ENCODE measurements around the gene TBC1D21.

TBC1D21 gene
- long read RNA-seq, donor 1 = 0 reads
- long read RNA-seq, donor 2 = 0 reads
- long read RNA-seq, donor 3 = 0 reads
- long read RNA-seq, donor 4 = 0 reads
- long read RNA-seq, donor 5 = 0 reads
- long read RNA-seq, donor 6 = 0 reads
- long read RNA-seq, donor 7 = 0 reads
- long read RNA-seq, donor 8 = 0 reads

GRCh38 chr15:73873456-73873855 lies at the start of gene TBC1D21:
Gene TBC1D21 (plus strand): TSS chr15:73873564. CDS start chr15:73873710, 146 bp downstream.
- no peak for DNase-seq

DNA sequence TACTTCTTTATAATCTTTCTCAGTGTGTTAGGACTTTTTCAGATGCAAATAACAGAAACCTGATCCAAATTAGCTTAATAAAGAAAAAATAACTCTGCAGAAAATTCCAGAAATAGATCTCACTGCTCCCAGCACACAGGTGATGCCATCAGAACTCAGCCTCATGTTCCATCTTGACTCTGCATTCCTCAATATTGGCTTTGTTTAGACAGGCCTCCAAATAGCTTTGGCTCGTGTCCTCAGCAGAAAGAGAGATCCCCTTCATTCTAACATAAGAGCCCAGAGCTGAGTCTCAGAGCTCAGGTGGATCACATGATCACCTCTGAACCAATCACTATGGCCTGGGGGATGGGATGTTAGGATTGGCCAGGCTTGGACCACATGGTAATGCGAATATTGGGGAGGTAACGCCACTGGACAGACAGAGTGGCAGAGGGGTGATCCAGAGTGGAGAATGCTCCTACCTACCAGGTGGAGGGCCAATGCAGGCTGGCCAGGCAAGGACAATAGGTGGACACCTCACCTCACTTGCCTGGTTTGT lies 46.6 kb upstream of the TBC1D21 start:
- no peak for DNase-seq

GRCh38 chr15:73829523-73829922 lies 43.8 kb upstream of the TBC1D21 start:
- DNase-seq = no peak

GRCh38 chr15:73832657-73833056 lies 40.7 kb upstream of the TBC1D21 start:
- no peak for DNase-seq

DNA sequence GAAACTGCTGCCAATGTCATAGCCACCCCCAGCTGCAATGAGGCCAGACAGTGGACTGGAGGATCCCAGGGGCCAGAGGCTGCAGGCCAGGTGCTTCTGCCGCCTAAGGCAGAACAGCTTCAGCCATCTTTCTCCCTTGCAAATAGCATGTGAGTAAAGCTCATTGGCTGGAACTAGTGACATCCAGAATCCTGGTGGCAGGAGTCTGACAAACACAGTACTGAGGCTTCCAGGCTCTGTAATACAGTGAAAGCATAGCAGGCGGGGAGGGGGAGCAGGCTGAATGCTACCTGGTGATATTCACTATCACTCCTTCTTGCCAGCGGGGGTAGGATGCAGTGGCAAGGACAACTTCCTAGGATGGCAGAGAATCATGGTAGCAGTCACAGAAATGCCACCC lies 36.5 kb upstream of the TBC1D21 start:
- DNase-seq = no peak

GRCh38 chr15:73838831-73839426 lies 34.4 kb upstream of the TBC1D21 start:
- no peak for DNase-seq

- DNase-seq = no peak
Measured at GRCh38 chr15:73839699-73840377, 33.5 kb upstream of the TBC1D21 start.

- no peak for DNase-seq
Measured at GRCh38 chr15:73840771-73841170, 32.6 kb upstream of the TBC1D21 start.

- no peak for DNase-seq
Measured at GRCh38 chr15:73841756-73842725, 31.3 kb upstream of the TBC1D21 start.

DNA sequence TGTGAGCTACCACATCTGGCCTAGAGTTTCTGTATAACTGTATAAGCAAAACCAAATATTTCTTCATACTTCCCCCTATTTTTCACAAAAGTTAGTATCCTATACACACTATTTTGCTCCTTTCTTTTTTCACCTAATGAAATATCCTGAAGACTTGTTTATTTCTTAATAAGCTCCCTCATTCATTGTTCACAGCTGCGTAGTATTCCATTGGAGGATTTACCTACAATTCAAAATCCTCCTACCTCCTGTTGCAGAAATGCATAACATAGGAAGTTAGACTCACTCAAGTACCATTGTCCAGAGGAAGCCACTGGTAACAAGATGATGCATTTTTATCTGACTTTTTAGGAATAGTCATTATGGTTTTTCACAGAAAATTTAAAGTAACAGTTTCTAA lies 29.6 kb upstream of the TBC1D21 start:
- no peak for DNase-seq

- DNase-seq = no peak
Measured at GRCh38 chr15:73844356-73844755, 29.0 kb upstream of the TBC1D21 start.

- no peak for DNase-seq
Measured at GRCh38 chr15:73845507-73845906, 27.9 kb upstream of the TBC1D21 start.

GRCh38 chr15:73845907-73846306 lies 27.5 kb upstream of the TBC1D21 start:
- no peak for DNase-seq

DNA sequence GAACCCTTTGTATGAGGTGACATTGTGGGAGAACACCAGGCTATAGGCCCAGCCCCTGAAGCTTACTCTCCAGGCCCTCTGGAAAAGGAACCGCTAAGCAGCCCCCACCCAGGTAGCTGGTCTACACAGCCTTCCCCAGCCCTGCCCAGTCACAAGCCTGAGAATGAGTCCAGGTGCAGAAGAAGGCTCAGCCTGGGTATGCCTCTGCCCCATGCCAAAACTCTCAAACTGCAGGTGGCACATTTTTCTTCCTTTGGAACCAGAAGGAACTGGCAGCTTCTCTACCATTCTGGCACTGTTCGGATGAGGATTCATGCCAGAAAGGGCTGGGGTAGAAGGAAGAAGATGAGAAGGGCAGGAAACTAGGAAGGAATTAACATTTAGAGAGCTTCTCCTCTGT lies 23.7 kb upstream of the TBC1D21 start:
- DNase-seq = no peak

DNA sequence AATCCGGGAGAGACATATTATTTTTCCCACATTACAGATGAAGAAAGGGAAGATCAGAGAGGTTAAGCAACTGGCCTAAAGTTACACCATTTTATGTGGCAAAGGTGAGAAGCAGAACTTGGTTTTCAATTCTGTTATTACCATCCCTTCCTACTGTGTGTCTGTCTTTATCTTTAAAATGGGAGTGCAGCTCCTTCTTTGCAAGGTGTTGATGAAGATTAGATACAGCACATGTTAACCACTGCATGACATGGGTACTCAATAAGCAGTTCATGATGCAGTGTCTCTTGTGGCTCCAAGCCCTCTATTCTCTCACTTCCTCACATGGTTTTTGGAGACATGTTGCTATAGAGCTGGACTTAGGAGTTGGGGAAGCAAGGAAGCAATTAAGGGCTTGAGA lies 23.1 kb upstream of the TBC1D21 start:
- no peak for DNase-seq

- peak; percentile 29 for DNase-seq
Measured at GRCh38 chr15:73851689-73852088, 21.7 kb upstream of the TBC1D21 start.

- DNase-seq = no peak
Measured at GRCh38 chr15:73852507-73852906, 20.9 kb upstream of the TBC1D21 start.

DNA sequence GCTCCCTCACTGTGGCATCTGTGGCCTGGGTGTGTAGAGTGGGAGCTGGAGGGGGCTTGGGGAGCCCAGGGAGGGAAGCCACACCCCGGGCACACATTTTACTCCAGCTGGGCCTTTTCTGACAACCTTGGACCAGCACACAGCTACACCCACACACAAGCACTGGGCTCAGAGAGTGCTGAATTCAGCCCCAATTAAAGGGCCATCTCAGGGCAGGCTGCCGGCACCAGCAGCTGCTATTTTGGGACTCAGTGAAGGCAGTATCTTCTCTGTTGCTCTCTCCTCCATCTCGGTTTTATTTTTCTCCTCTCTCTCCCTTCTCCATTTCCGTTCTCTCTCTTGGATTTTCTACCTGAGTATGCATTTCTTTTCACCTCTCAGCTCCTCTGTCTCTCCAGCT lies 19.1 kb upstream of the TBC1D21 start:
- DNase-seq = no peak

GRCh38 chr15:73856458-73857192 lies 16.7 kb upstream of the TBC1D21 start:
- no peak for DNase-seq

GRCh38 chr15:73857193-73857920 lies 16.0 kb upstream of the TBC1D21 start:
- DNase-seq = no peak

DNA sequence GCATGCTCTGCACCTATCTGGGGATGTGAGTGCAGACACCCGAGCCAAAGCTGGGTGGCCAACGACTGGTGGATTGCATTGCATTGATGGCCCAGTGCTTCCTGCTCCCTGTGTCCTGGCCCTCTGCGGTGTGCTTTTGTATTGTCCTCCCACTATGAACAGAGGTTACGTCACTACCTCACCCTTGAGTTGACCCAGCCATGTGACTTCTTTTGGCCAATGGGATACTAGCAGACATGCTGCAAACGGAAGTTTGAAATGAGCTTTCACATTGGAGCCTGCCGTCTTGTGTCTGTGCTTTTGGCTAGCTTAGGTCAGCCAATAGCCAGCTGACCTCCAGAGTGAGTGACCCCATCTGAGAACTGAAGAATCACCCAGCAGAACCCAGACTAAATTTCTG lies 15.3 kb upstream of the TBC1D21 start:
- no peak for DNase-seq

Data from right kidney (tissue), 9 donors.